ENCODE results near the gene DNAL4. TPM values are rescaled to one million over a fixed set of nuclear protein-coding genes. Genes with fewer than 3 reads are reported as not detected.
A peak's percentile ranks its signal among the peaks of the same experiment; 100 is the strongest.

Gene DNAL4
- total and polyA plus RNA-seq, 2 donors, result 12.4 to 21.5 TPM

GRCh38 chr22:38755911-38756532 lies 37.9 kb downstream of the DNAL4 start, which contains the start of gene SUN2:
SUN2 (minus strand) TSS chr22:38755998; CDS start chr22:38752628, 3,370 bp downstream.
- Histone ChIP-seq H3K4me3 (ENCODE audit: low read depth, low read length) (peak within 1 kb of the TSS; percentile 88), H3K4me1 (ENCODE audit: insufficient read depth) (no peaks in the 10 kb centered on the region), H3K36me3 (ENCODE audit: insufficient read depth) (no peaks in the 10 kb centered on the region), H3K27ac (ENCODE audit: low read depth) (peak within 1 kb of the TSS; percentile 97)
- peak; percentile 63 for DNase-seq (ENCODE audit: extremely low spot score)
- WGBS, result under 1% methylated on average over 68 of the region's 68 CpGs

- under 1% methylated on average over 74 of the region's 74 CpGs for WGBS
- H3K4me3 ChIP-seq (ENCODE audit: low read depth, low read length), result peak overlapping the region; percentile 88
- no peaks in the 10 kb centered on the region for H3K4me1 ChIP-seq (ENCODE audit: insufficient read depth)
- H3K27ac ChIP-seq (ENCODE audit: low read depth), result peak overlapping the region; percentile 97
- no peaks in the 10 kb centered on the region for H3K36me3 ChIP-seq (ENCODE audit: insufficient read depth)
- DNase-seq (ENCODE audit: extremely low spot score), result no peak
These were observed 38.6 kb downstream of the DNAL4 start for GRCh38 chr22:38755155-38755910.

- Histone ChIP-seq H3K4me1 (ENCODE audit: insufficient read depth) (no peaks in the 10 kb centered on the region), H3K4me3 (ENCODE audit: low read depth, low read length) (peak overlapping the region; percentile 88), H3K36me3 (ENCODE audit: insufficient read depth) (no peaks in the 10 kb centered on the region), H3K27ac (ENCODE audit: low read depth) (peak overlapping the region; percentile 97)
- DNase-seq (ENCODE audit: extremely low spot score), result no peak
- 7% methylated on average over 12 of the region's 12 CpGs for WGBS
These were observed 39.2 kb downstream of the DNAL4 start for GRCh38 chr22:38754751-38755154.

GRCh38 chr22:38753948-38754750 lies 39.8 kb downstream of the DNAL4 start:
- peak overlapping the region; percentile 79 for H3K27ac ChIP-seq (ENCODE audit: low read depth)
- H3K4me3 ChIP-seq (ENCODE audit: low read depth, low read length), result peak overlapping the region; percentile 88
- WGBS, result 24% methylated on average over 12 of the region's 12 CpGs
- no peaks in the 10 kb centered on the region for H3K36me3 ChIP-seq (ENCODE audit: insufficient read depth)
- no peaks in the 10 kb centered on the region for H3K4me1 ChIP-seq (ENCODE audit: insufficient read depth)
- peak; percentile 70 for DNase-seq (ENCODE audit: extremely low spot score)

GRCh38 chr22:38751422-38752346 lies 42.3 kb downstream of the DNAL4 start:
- Histone ChIP-seq H3K36me3 (ENCODE audit: insufficient read depth) (no peaks in the 10 kb centered on the region), H3K27ac (ENCODE audit: low read depth) (peak overlapping the region; percentile 73), H3K4me1 (ENCODE audit: insufficient read depth) (no peaks in the 10 kb centered on the region), H3K4me3 (ENCODE audit: low read depth, low read length) (no peak overlapping the region)
- WGBS, result 76% methylated on average over 24 of the region's 24 CpGs
- DNase-seq (ENCODE audit: extremely low spot score), result no peak

GRCh38 chr22:38751066-38751421 lies 42.9 kb downstream of the DNAL4 start:
- DNase-seq (ENCODE audit: extremely low spot score), result no peak
- Histone ChIP-seq H3K4me1 (ENCODE audit: insufficient read depth) (no peaks in the 10 kb centered on the region), H3K36me3 (ENCODE audit: insufficient read depth) (no peaks in the 10 kb centered on the region), H3K27ac (ENCODE audit: low read depth) (no peak overlapping the region), H3K4me3 (ENCODE audit: low read depth, low read length) (no peak overlapping the region)
- 86% methylated on average over 12 of the region's 12 CpGs for WGBS

DNA sequence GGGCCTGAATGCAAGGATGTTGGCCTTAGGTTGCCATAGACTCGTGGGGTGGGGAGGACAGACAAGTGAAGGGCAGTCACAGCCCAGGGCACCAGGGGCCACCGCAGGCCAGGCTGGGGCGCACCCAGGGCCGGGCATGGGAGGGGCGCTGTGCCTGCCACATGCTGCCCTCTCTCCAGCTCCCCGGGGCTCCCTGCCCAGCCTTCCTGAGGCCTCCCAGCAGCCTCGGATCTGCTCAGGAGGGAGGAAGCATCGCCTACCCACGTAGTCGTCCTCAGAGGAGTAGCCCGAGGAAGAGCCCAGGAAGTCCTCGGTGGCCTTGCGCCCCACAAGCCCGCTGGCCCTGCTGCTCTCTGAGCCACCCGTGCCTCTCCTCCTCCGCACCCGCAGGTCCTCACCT lies 43.3 kb downstream of the DNAL4 start:
- Histone ChIP-seq H3K4me1 (ENCODE audit: insufficient read depth) (no peaks in the 10 kb centered on the region), H3K36me3 (ENCODE audit: insufficient read depth) (no peaks in the 10 kb centered on the region), H3K4me3 (ENCODE audit: low read depth, low read length) (no peak overlapping the region), H3K27ac (ENCODE audit: low read depth) (no peak overlapping the region)
- WGBS, result 91% methylated on average over 17 of the region's 17 CpGs
- DNase-seq (ENCODE audit: extremely low spot score), result no peak

- no peak overlapping the region for H3K27ac ChIP-seq (ENCODE audit: low read depth)
- H3K36me3 ChIP-seq (ENCODE audit: insufficient read depth), result no peaks in the 10 kb centered on the region
- DNase-seq (ENCODE audit: extremely low spot score), result no peak
- no peak overlapping the region for H3K4me3 ChIP-seq (ENCODE audit: low read depth, low read length)
- no peaks in the 10 kb centered on the region for H3K4me1 ChIP-seq (ENCODE audit: insufficient read depth)
- 97% methylated on average over 14 of the region's 14 CpGs for WGBS
These were observed 43.8 kb downstream of the DNAL4 start for GRCh38 chr22:38750104-38750503.

DNA sequence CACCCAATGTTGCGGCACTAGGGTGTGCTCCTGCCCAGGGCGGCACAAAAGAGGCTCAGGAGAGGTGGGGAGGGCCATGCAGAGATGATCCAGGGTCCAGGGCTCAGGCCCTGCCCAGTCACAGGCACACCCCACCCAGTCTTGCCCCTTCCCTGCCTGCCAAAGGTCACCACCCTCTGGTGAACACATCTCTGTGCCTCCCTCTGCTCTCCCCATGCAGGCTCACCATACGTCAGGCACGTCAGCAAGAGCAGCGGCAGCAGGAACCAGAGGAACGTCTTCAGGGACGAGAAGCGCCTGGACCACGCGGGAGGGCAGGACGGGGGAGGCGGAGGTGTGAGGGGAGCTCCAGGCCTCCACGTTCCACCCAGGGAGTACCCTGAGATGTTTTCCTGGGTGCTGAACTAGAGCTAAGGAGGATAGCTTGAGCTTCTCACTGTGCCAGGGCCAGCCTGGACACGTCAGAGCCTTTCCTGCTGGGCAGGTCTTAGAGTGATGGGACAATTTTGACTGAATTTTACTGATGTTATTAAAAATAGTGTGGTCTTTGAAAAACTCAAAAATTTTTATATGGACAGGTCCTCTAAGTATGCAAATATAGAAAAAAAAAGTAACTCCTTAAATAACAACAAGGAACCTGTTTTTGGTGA lies 45.3 kb downstream of the DNAL4 start:
- no peaks in the 10 kb centered on the region for H3K36me3 ChIP-seq (ENCODE audit: insufficient read depth)
- no peaks in the 10 kb centered on the region for H3K4me1 ChIP-seq (ENCODE audit: insufficient read depth)
- DNase-seq (ENCODE audit: extremely low spot score), result no peak
- H3K4me3 ChIP-seq (ENCODE audit: low read depth, low read length), result no peak overlapping the region
- peak overlapping the region; percentile 27 for H3K27ac ChIP-seq (ENCODE audit: low read depth)
- WGBS, result 79% methylated on average over 14 of the region's 14 CpGs

DNA sequence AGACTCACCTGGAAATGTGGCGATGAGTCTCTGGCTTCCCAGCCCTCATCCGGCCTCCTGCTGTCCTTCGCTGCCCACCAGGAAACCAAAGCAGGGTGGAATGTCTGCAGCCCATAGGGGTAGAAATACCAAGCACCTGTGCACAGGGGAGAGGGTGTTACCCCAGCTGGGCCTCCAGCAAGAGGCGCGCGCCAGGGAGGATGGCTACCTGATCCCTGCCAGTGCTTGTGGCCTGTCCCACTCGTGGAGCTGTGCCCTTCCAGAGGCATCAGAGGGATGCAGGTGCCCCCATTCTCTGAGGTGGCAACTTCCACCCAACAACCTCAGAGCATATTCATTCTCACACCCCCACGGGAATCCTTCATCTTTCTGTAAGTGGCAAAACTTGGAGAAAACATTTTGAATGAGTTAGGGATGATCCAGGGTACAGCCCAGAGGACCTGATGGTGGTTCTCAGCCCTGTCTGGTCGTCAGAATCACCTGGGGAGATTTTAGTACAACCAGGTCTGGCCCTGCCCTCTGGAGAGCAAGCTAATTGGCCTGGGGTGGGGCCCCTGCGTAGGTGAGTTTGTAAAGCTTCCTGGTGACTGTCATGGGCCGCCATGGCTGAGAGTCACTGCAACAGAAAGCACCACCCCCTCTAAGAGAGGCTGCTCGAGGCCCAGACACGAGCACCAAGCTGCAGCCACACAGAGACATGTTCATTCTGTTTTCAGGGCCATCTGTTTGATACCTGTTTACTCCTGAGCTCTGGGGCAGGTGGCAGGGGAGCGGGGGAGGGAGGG lies 48.1 kb downstream of the DNAL4 start:
- 91% methylated on average over 14 of the region's 14 CpGs for WGBS
- Histone ChIP-seq H3K36me3 (ENCODE audit: insufficient read depth) (peaks cover 3% of the 10 kb centered on the region), H3K27ac (ENCODE audit: low read depth) (no peak overlapping the region), H3K4me3 (ENCODE audit: low read depth, low read length) (no peak overlapping the region), H3K4me1 (ENCODE audit: insufficient read depth) (no peaks in the 10 kb centered on the region)
- DNase-seq (ENCODE audit: extremely low spot score), result no peak

DNA sequence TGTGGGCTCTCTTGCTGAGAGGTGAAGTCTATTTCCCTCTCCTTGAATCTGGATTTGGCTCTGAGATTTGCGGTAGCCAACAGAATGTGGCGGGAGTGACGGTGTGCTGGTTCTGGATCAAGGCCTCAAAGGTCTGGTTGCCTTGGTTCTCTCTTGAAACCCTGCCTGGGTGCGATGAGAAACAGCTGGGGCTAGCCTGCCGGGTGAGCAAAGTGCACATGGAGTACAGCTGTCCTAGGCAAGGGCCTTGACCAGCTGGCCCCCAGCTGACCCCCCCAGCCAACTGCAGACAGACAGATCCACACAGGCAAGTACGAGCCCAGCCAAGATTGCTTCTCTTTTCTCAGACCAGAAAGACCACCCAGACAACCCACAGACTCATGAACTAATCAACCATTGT lies 49.0 kb downstream of the DNAL4 start:
- no peak overlapping the region for H3K4me3 ChIP-seq (ENCODE audit: low read depth, low read length)
- peaks cover 11% of the 10 kb centered on the region for H3K36me3 ChIP-seq (ENCODE audit: insufficient read depth)
- DNase-seq (ENCODE audit: extremely low spot score), result no peak
- no peaks in the 10 kb centered on the region for H3K4me1 ChIP-seq (ENCODE audit: insufficient read depth)
- no peak overlapping the region for H3K27ac ChIP-seq (ENCODE audit: low read depth)
- 82% methylated on average over 6 of the region's 6 CpGs for WGBS

Data from urinary bladder (tissue), 4 donors.